Activated T-cell treated with anti-CD3 and anti-CD28 coated beads, Interleukin-2, amount 50 U/mL, for 48 hours (primary cell): Measurements from ENCODE around the gene PHF12.
A peak's percentile ranks its signal among the peaks of the same experiment; 100 is the strongest.
"Not testable (repeated sequence)": the region's sequence is repeated elsewhere in the genome, so short reads cannot be mapped to it uniquely, and the experiment has no call there.

Experiments used
- DNase-seq, 2 experiments: peaks; one replicate each; pipeline ENCODE4 v3.0.0-alpha.2; 2020

PHF12 gene

GRCh38 chr17:28879886-28880571 lies 71.3 kb downstream of the PHF12 start:
- no peak for DNase-seq

GRCh38 chr17:28878981-28879380 lies 72.3 kb downstream of the PHF12 start:
- no peak for DNase-seq

- no peak for DNase-seq
These were observed 73.0 kb downstream of the PHF12 start for GRCh38 chr17:28878158-28878910.

GRCh38 chr17:28877150-28877711 lies 74.1 kb downstream of the PHF12 start:
- not testable (repeated sequence) for DNase-seq

- DNase-seq: peak; percentile 56 to 62
These were observed 75.3 kb downstream of the PHF12 start for GRCh38 chr17:28875848-28876550.

GRCh38 chr17:28874750-28875149 lies 76.6 kb downstream of the PHF12 start:
- no peak for DNase-seq

- no peak for DNase-seq
These were observed 77.5 kb downstream of the PHF12 start for GRCh38 chr17:28873839-28874238.

GRCh38 chr17:28871056-28871579 lies 80.2 kb downstream of the PHF12 start:
- peak; percentile 54 to 60 for DNase-seq

- no peak for DNase-seq
These were observed 84.0 kb downstream of the PHF12 start for GRCh38 chr17:28867276-28867675.

- DNase-seq: no peak
These were observed 85.2 kb downstream of the PHF12 start for GRCh38 chr17:28865946-28866752.

GRCh38 chr17:28864991-28865849 lies 86.1 kb downstream of the PHF12 start:
- no peak for DNase-seq

- DNase-seq: no peak
These were observed 87.4 kb downstream of the PHF12 start for GRCh38 chr17:28863953-28864352.

GRCh38 chr17:28862561-28862960 lies 88.8 kb downstream of the PHF12 start:
- DNase-seq: no peak

- DNase-seq: no peak
These were observed 89.7 kb downstream of the PHF12 start for GRCh38 chr17:28861393-28862203.

- DNase-seq: no peak
These were observed 90.9 kb downstream of the PHF12 start for GRCh38 chr17:28860363-28860808.

GRCh38 chr17:28858801-28859355 lies 92.4 kb downstream of the PHF12 start:
- no peak for DNase-seq

- no peak for DNase-seq
These were observed 93.2 kb downstream of the PHF12 start for GRCh38 chr17:28857905-28858800.

- no peak for DNase-seq
These were observed 95.2 kb downstream of the PHF12 start for GRCh38 chr17:28856028-28856574.

GRCh38 chr17:28855336-28855679 lies 96.0 kb downstream of the PHF12 start:
- DNase-seq: no peak
